Brain pericyte (primary cell): ENCODE results near the gene CAMSAP1.

ENCODE experiments used
- DNase-seq: peaks from one replicate; pipeline ENCODE4 v3.0.0-alpha.2; 2012; ENCODE audit warnings: low read depth, low spot score

CAMSAP1 gene

GRCh38 chr9:135792268-135793128, 114.8 kb downstream of the CAMSAP1 start:
- DNase-seq, result no peak

GRCh38 chr9:135791431-135792267, 115.7 kb downstream of the CAMSAP1 start:
- DNase-seq, result no peak

GRCh38 chr9:135790850-135791249, 116.5 kb downstream of the CAMSAP1 start:
- DNase-seq, result no peak

GRCh38 chr9:135790356-135790755, 117.0 kb downstream of the CAMSAP1 start:
- no peak for DNase-seq

- DNase-seq, result no peak
Observed at GRCh38 chr9:135789838-135790291, 117.5 kb downstream of the CAMSAP1 start.

- no peak for DNase-seq
Observed at GRCh38 chr9:135788576-135789300, 118.6 kb downstream of the CAMSAP1 start.

- no peak for DNase-seq
Observed at GRCh38 chr9:135787776-135788575, 119.4 kb downstream of the CAMSAP1 start.

GRCh38 chr9:135787317-135787716, 120.0 kb downstream of the CAMSAP1 start:
- DNase-seq, result no peak

- no peak for DNase-seq
Observed at GRCh38 chr9:135786146-135786690, 121.1 kb downstream of the CAMSAP1 start.

GRCh38 chr9:135785013-135785575, 122.3 kb downstream of the CAMSAP1 start:
- no peak for DNase-seq

GRCh38 chr9:135783540-135784245, 123.7 kb downstream of the CAMSAP1 start:
- DNase-seq, result no peak

- no peak for DNase-seq
Observed at GRCh38 chr9:135782946-135783345, 124.4 kb downstream of the CAMSAP1 start.

GRCh38 chr9:135780626-135781025, 126.7 kb downstream of the CAMSAP1 start:
- no peak for DNase-seq

- no peak for DNase-seq
Observed at GRCh38 chr9:135780086-135780485, 127.3 kb downstream of the CAMSAP1 start.

- DNase-seq, result no peak
Observed at GRCh38 chr9:135779571-135779970, 127.8 kb downstream of the CAMSAP1 start.

GRCh38 chr9:135778421-135778820, 128.9 kb downstream of the CAMSAP1 start:
- DNase-seq, result no peak

- no peak for DNase-seq
Observed at GRCh38 chr9:135777623-135778177, 129.6 kb downstream of the CAMSAP1 start.

GRCh38 chr9:135776893-135777622, 130.3 kb downstream of the CAMSAP1 start:
- no peak for DNase-seq

GRCh38 chr9:135775911-135776310, 131.4 kb downstream of the CAMSAP1 start:
- no peak for DNase-seq
